Subcutaneous adipose tissue (tissue), 4 donors: ENCODE results near the gene GATAD2B. TPM values are rescaled to one million over a fixed set of nuclear protein-coding genes. Genes with fewer than 3 reads are reported as not detected.

ENCODE experiments used
- total RNA-seq, 4 donors: library from RNA; depleted of rRNA; stranded (reverse); fragments of >200 nt; gene quantifications; one replicate each; pipeline ENCODE4 v1.1.0, GENCODE V29; 2016
- TF ChIP-seq, protein P1 (sequence below): fragments of 450-650 bp; IDR thresholded peaks from one replicate; pipeline ENCODE4 v1.5.1; 2016; ENCODE audit warnings: low read depth, mild to moderate bottlenecking, control low read depth, antibody characterized with exemption, moderate library complexity

The GATAD2B gene
- total RNA-seq, 4 donors from 2014 or later = 14.3 to 22.3 (median 18.1) TPM

DNA sequence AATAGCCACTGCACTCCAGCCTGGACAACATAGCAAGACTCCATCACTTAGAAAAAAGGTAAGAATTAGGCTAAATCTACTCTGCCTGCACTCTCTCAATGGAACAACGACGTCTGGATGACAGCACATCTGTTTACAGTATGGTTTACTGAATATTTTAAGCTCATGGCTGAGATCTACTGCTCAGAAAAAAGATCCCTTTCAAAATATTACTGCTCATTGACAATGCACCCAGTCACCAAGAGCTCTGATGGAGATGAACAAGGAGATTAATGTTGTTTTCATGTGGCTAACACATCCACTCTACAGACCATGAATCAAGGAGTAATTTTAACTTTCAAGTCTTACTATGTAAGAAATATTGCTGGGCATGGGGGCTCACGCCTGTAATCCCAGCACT is 89.6 kb downstream of the GATAD2B start:
- TF ChIP-seq, protein P1, sequence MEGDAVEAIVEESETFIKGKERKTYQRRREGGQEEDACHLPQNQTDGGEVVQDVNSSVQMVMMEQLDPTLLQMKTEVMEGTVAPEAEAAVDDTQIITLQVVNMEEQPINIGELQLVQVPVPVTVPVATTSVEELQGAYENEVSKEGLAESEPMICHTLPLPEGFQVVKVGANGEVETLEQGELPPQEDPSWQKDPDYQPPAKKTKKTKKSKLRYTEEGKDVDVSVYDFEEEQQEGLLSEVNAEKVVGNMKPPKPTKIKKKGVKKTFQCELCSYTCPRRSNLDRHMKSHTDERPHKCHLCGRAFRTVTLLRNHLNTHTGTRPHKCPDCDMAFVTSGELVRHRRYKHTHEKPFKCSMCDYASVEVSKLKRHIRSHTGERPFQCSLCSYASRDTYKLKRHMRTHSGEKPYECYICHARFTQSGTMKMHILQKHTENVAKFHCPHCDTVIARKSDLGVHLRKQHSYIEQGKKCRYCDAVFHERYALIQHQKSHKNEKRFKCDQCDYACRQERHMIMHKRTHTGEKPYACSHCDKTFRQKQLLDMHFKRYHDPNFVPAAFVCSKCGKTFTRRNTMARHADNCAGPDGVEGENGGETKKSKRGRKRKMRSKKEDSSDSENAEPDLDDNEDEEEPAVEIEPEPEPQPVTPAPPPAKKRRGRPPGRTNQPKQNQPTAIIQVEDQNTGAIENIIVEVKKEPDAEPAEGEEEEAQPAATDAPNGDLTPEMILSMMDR = no peak

DNA sequence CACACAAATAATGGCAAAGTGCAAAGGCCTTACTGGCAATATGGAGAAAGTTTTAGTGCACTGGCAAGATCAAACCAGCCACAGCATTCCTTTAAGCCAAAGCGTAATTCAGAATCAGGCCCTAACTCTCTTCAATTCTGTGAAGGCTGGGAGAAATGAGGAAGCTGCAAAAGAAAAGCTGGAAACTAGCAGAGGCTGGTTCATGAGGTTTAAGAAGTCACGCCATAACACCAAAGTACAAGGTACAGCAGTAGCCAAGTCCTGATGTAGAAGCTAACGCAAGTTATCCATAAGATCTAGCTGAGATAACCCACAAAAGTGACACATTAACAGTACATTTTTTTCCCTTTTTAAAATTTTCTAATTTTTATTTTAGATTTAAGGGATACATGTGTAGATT is 90.5 kb downstream of the GATAD2B start:
- TF ChIP-seq, protein P1 = no peak

DNA sequence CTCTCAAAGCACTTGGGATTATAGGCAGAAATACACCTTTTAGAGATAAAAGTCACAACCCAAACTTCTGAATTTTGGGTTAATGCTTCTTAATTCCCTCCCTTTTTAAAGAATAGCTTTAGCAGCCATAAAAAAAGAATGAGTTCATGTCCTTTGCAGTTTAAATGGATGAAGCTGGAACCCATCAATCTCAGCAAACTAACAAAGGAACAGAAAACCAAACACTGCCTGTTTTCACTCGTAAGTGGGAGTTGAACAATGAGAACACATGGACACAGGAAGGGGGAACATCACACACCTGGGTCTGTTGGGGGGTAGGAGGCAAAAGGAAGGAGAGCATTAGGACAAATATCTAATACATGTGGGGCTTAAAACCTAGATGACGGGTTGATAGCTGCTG is 91.7 kb downstream of the GATAD2B start:
- TF ChIP-seq, protein P1 = no peak

GRCh38 chr1:153827168-153827964 is 95.4 kb downstream of the GATAD2B start:
- TF ChIP-seq, protein P1 = no peak

- TF ChIP-seq, protein P1 = no peak
Observed at GRCh38 chr1:153818876-153819275, 103.9 kb downstream of the GATAD2B start.

- TF ChIP-seq, protein P1 = no peak
Observed at GRCh38 chr1:153816283-153816889, 106.4 kb downstream of the GATAD2B start.

- TF ChIP-seq, protein P1 = no peak
Observed at GRCh38 chr1:153805886-153806719, 116.7 kb downstream of the GATAD2B start.
